H1 (cell line): ENCODE results near the gene C11orf98. TPM values are rescaled to one million over a fixed set of nuclear protein-coding genes. Genes with fewer than 3 reads are reported as not detected.
A peak's percentile ranks its signal among the peaks of the same experiment; 100 is the strongest.

Experiments used
- CBX5 ChIP-seq: fragments of 300-800, 300-1000 bp; sonication (generic); IDR thresholded peaks from 2 replicates; pipeline ENCODE4 v1.7.1; 2016; ENCODE audit warnings: antibody characterized with exemption, low read length, low read depth
- CEBPB ChIP-seq: IDR thresholded peaks from 2 replicates; pipeline ENCODE4 v1.6.1; 2012; ENCODE audit warnings: low read depth, low read length
- CHD2 ChIP-seq: IDR thresholded peaks from 2 replicates; pipeline ENCODE4 v1.6.1; 2012; ENCODE audit warnings: low read length, improper control_type of control experiment
- E2F6 ChIP-seq: IDR thresholded peaks from 2 replicates; pipeline ENCODE4 v1.6.1; 2012; ENCODE audit warnings: inconsistent platforms
- HDAC2 ChIP-seq, 2 experiments: fragments of 300-600 bp in 1 of 2; sonication (generic) in 1 of 2; IDR thresholded peaks; 2 replicates each; pipeline ENCODE4 v1.6.1; 2011 to 2012; ENCODE audit warnings: low read depth in 2 of 2, low read length in 2 of 2, mild to moderate bottlenecking in 2 of 2, moderate library complexity in 2 of 2, borderline replicate concordance in 1 of 2, inconsistent platforms in 1 of 2
- KDM4A ChIP-seq: IDR thresholded peaks from one replicate; pipeline ENCODE4 v1.7.1; 2012; ENCODE audit warnings: low read depth, mild to moderate bottlenecking, moderate library complexity, low read length, inconsistent platforms; ENCODE audit not compliant: severe bottlenecking
- POLR2AphosphoS5 ChIP-seq: IDR thresholded peaks from 2 replicates; pipeline ENCODE4 v1.6.1; 2011; ENCODE audit warnings: low read depth, low read length
- POU5F1 ChIP-seq: IDR thresholded peaks from 2 replicates; pipeline ENCODE4 v1.6.1; 2011; ENCODE audit warnings: low read depth, mild to moderate bottlenecking, low read length, moderate library complexity
- RAD21 ChIP-seq, 2 experiments: IDR thresholded peaks in 1 of 2; conservative IDR thresholded peaks in 1 of 2; 2 replicates each; pipeline ENCODE4 v1.6.1; 2011; ENCODE audit warnings: low read depth in 2 of 2, low read length in 2 of 2, improper control_type of control experiment in 1 of 2, inconsistent platforms in 1 of 2, mild to moderate bottlenecking in 1 of 2, moderate library complexity in 1 of 2
- RXRA ChIP-seq: IDR thresholded peaks from 2 replicates; pipeline ENCODE4 v1.6.1; 2011; ENCODE audit warnings: low read depth, mild to moderate bottlenecking, low read length, moderate library complexity; ENCODE audit not compliant: insufficient read depth
- SIN3A ChIP-seq, 2 experiments: IDR thresholded peaks in 1 of 2; conservative IDR thresholded peaks in 1 of 2; 2 replicates each; pipeline ENCODE4 v1.6.1; 2011 to 2012; ENCODE audit warnings: low read length in 2 of 2, improper control_type of control experiment in 1 of 2, low read depth in 1 of 2, mild to moderate bottlenecking in 1 of 2
- TAF7 ChIP-seq: optimal IDR thresholded peaks from 2 replicates; pipeline ENCODE3; 2011; ENCODE audit warnings: low read depth, mild to moderate bottlenecking, inconsistent platforms, low read length, moderate library complexity, borderline replicate concordance
- TCF12 ChIP-seq: IDR thresholded peaks from 2 replicates; pipeline ENCODE4 v1.6.1; 2011; ENCODE audit warnings: low read depth, mild to moderate bottlenecking, low read length
- polyA plus RNA-seq, 7 experiments: library from polyadenylated mRNA; depleted of rRNA in 3 of 7; stranded (reverse) in 5 of 7; unstranded in 2 of 7; fragments of >200 nt in 5 of 7; fragments of 200-250 nt in 2 of 7; gene quantifications; 1 replicate in 5 of 7; 2 replicates in 1 of 7; 4 replicates in 1 of 7; pipeline versions ENCODE4 v1.2.1 to v1.2.3, GENCODE V29; 2011 to 2013; ENCODE audit warnings: missing spikeins in 2 of 7, mixed read lengths in 2 of 7
- total RNA-seq: library from RNA; stranded (reverse); fragmentation: NEBNext Ultra II Directional; extraction: Animal tissue kit (Norgen Biotek cat#: 25700); gene quantifications from 2 replicates; pipeline ENCODE4 v1.2.1, GENCODE V29; 2021
- TF ChIP-seq, protein P1 (sequence below): IDR thresholded peaks from 2 replicates; pipeline ENCODE4 v1.6.1; 2012; ENCODE audit warnings: low read length, inconsistent platforms

Gene C11orf98
- total and polyA plus RNA-seq, 2 of the 8 experiments (the other 6 are each of a cell fraction or from before 2014, with no cell fraction given), result 68.0 to 171 TPM

GRCh38 chr11:62671236-62671607 lies 6.2 kb upstream of the C11orf98 start (continued):
- no peak for TF ChIP-seq E2F6
- TF ChIP-seq SIN3A (conservative IDR thresholded peaks at IDR 0.05 in 1 of 2, IDR thresholded peaks at IDR 0.05 in 1 of 2; ENCODE audit: low read depth in 1 of 2, low read length in 2 of 2), result no peak
- no peak for TF ChIP-seq CBX5
- TF ChIP-seq TAF7, result no peak
- TF ChIP-seq KDM4A, result no peak
- TF ChIP-seq TCF12, result no peak
- peak; percentile 84 for TF ChIP-seq POLR2AphosphoS5
- no peak for TF ChIP-seq HDAC2 (IDR thresholded peaks at IDR 0.05; ENCODE audit: borderline replicate concordance in 1 of 2, low read depth in 2 of 2, low read length in 2 of 2)
- TF ChIP-seq POU5F1, result no peak
- peak in 1 of 2 experiments; percentile 1; a peak in 1 of 4 replicates for TF ChIP-seq RAD21 (IDR thresholded peaks at IDR 0.05 in 1 of 2, conservative IDR thresholded peaks at IDR 0.05 in 1 of 2; ENCODE audit: low read depth in 2 of 2, low read length in 2 of 2)
- TF ChIP-seq RXRA, result no peak
- TF ChIP-seq CEBPB, result no peak
- TF ChIP-seq CHD2, result no peak
- TF ChIP-seq, protein P1, sequence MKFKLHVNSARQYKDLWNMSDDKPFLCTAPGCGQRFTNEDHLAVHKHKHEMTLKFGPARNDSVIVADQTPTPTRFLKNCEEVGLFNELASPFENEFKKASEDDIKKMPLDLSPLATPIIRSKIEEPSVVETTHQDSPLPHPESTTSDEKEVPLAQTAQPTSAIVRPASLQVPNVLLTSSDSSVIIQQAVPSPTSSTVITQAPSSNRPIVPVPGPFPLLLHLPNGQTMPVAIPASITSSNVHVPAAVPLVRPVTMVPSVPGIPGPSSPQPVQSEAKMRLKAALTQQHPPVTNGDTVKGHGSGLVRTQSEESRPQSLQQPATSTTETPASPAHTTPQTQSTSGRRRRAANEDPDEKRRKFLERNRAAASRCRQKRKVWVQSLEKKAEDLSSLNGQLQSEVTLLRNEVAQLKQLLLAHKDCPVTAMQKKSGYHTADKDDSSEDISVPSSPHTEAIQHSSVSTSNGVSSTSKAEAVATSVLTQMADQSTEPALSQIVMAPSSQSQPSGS, result no peak
